Measurements from ENCODE around the gene CYP4Z1. TPM values are rescaled to one million over a fixed set of nuclear protein-coding genes. Genes with fewer than 3 reads are reported as not detected.
"Not testable (repeated sequence)": the region's sequence is repeated elsewhere in the genome, so short reads cannot be mapped to it uniquely, and the experiment has no call there.

Gene CYP4Z1
- total RNA-seq, 4 donors from 2014 or later: 0.52 to 3.4 (median 1.3) TPM

GRCh38 chr1:47128221-47128620, 61.2 kb downstream of the CYP4Z1 start:
- H3K4me1 ChIP-seq: peaks cover 3% of the 10 kb centered on the region
- no peaks in the 10 kb centered on the region for H3K9me3 ChIP-seq
- H3K36me3 ChIP-seq: no peaks in the 10 kb centered on the region
- no peak overlapping the region for H3K4me3 ChIP-seq
- H3K27ac ChIP-seq: no peak overlapping the region
- DNase-seq (ENCODE audit: low spot score in 2 of 2): no peak
- TF ChIP-seq POLR2A (IDR thresholded peaks at IDR 0.05) (no peak), EP300 (IDR thresholded peaks at IDR 0.05) (no peak), POLR2AphosphoS5 (IDR thresholded peaks at IDR 0.05) (no peak), CTCF (IDR thresholded peaks at IDR 0.05) (no peak)
- H3K27me3 ChIP-seq: no peaks in the 10 kb centered on the region
- WGBS: 97% methylated on average over 1 of the region's 1 CpG

GRCh38 chr1:47128854-47129253, 61.8 kb downstream of the CYP4Z1 start:
- H3K9me3 ChIP-seq, H3K27ac ChIP-seq: not testable (repeated sequence)
- WGBS: 65% methylated on average over 2 of the region's 2 CpGs

GRCh38 chr1:47129489-47130230, 62.6 kb downstream of the CYP4Z1 start:
- H3K4me3 ChIP-seq; DNase-seq (ENCODE audit: low spot score in 2 of 2); H3K9me3 ChIP-seq; H3K27ac ChIP-seq; H3K4me1 ChIP-seq; H3K27me3 ChIP-seq; H3K36me3 ChIP-seq: not testable (repeated sequence)
- 71% methylated on average over 8 of the region's 8 CpGs for WGBS

More at GRCh38 chr1:47128854-47129253, 61.8 kb downstream of the CYP4Z1 start:
- H3K4me3 ChIP-seq; H3K36me3 ChIP-seq; H3K4me1 ChIP-seq; DNase-seq (ENCODE audit: low spot score in 2 of 2); H3K27me3 ChIP-seq: not testable (repeated sequence)

- DNase-seq (ENCODE audit: low spot score in 2 of 2); H3K9me3 ChIP-seq; H3K36me3 ChIP-seq; H3K27ac ChIP-seq; H3K4me3 ChIP-seq; H3K27me3 ChIP-seq; H3K4me1 ChIP-seq: not testable (repeated sequence)
- WGBS: 95% methylated on average over 3 of the region's 3 CpGs
Measured at GRCh38 chr1:47132665-47133064, 65.6 kb downstream of the CYP4Z1 start.

GRCh38 chr1:47137198-47137597, 70.2 kb downstream of the CYP4Z1 start, which contains the start of gene CYP4A22:
Gene CYP4A22 (plus strand): TSS chr1:47137441. CDS start chr1:47137486, 45 bp downstream.
- DNase-seq (ENCODE audit: low spot score in 2 of 2): no peak
- WGBS: 96% methylated on average over 4 of the region's 4 CpGs

GRCh38 chr1:47137925-47138615, 71.0 kb downstream of the CYP4Z1 start:
- H3K9me3 ChIP-seq: no peaks in the 10 kb centered on the region
- no peaks in the 10 kb centered on the region for H3K27me3 ChIP-seq
- no peaks in the 10 kb centered on the region for H3K4me1 ChIP-seq
- no peak overlapping the region for H3K4me3 ChIP-seq
- no peak for TF ChIP-seq POLR2A (IDR thresholded peaks at IDR 0.05)
- no peak for TF ChIP-seq CTCF (IDR thresholded peaks at IDR 0.05)
- no peak for TF ChIP-seq POLR2AphosphoS5 (IDR thresholded peaks at IDR 0.05)
- TF ChIP-seq EP300 (IDR thresholded peaks at IDR 0.05): no peak
- 78% methylated on average over 5 of the region's 5 CpGs for WGBS
- no peaks in the 10 kb centered on the region for H3K36me3 ChIP-seq
- DNase-seq (ENCODE audit: low spot score in 2 of 2): no peak
- H3K27ac ChIP-seq: no peak overlapping the region

More at GRCh38 chr1:47137198-47137597, 70.2 kb downstream of the CYP4Z1 start, which contains the start of gene CYP4A22:
- TF ChIP-seq CTCF (IDR thresholded peaks at IDR 0.05) (no peak), POLR2AphosphoS5 (IDR thresholded peaks at IDR 0.05) (no peak), POLR2A (IDR thresholded peaks at IDR 0.05) (no peak), EP300 (IDR thresholded peaks at IDR 0.05) (no peak)
- no peaks in the 10 kb centered on the region for H3K27me3 ChIP-seq
- no peaks in the 10 kb centered on the region for H3K4me1 ChIP-seq
- no peak within 1 kb of the TSS for H3K4me3 ChIP-seq
- no peaks in the 10 kb centered on the region for H3K36me3 ChIP-seq
- H3K27ac ChIP-seq: no peak within 1 kb of the TSS
- H3K9me3 ChIP-seq: no peaks in the 10 kb centered on the region

GRCh38 chr1:47140358-47140757, 73.3 kb downstream of the CYP4Z1 start:
- H3K27me3 ChIP-seq; H3K4me3 ChIP-seq; DNase-seq (ENCODE audit: low spot score in 2 of 2); H3K4me1 ChIP-seq; H3K27ac ChIP-seq; H3K9me3 ChIP-seq; H3K36me3 ChIP-seq: not testable (repeated sequence)
- WGBS: 44% methylated on average over 3 of the region's 3 CpGs

- WGBS: 82% methylated on average over 6 of the region's 6 CpGs
- H3K27me3 ChIP-seq; H3K27ac ChIP-seq; H3K36me3 ChIP-seq; DNase-seq (ENCODE audit: low spot score in 2 of 2); H3K4me3 ChIP-seq; H3K9me3 ChIP-seq; H3K4me1 ChIP-seq: not testable (repeated sequence)
Measured at GRCh38 chr1:47143654-47144053, 76.6 kb downstream of the CYP4Z1 start.

- not testable (repeated sequence) for H3K9me3 ChIP-seq; DNase-seq (ENCODE audit: low spot score in 2 of 2); H3K27me3 ChIP-seq; H3K36me3 ChIP-seq; H3K4me3 ChIP-seq; H3K4me1 ChIP-seq; H3K27ac ChIP-seq
- WGBS: 0% methylated on average over 1 of the region's 1 CpG
Measured at GRCh38 chr1:47146495-47146894, 79.5 kb downstream of the CYP4Z1 start.

Measured in suprapubic skin (tissue), 4 donors.